Osteoblast (primary cell): ENCODE results near the gene FAM177A1. TPM values are rescaled to one million over a fixed set of nuclear protein-coding genes. Genes with fewer than 3 reads are reported as not detected.
A peak's percentile ranks its signal among the peaks of the same experiment; 100 is the strongest.
"Not testable (repeated sequence)": the region's sequence is repeated elsewhere in the genome, so short reads cannot be mapped to it uniquely, and the experiment has no call there.

Source experiments
- DNase-seq: peaks from one replicate; pipeline ENCODE4 v3.0.0; 2011; ENCODE audit warnings: low spot score, mixed read lengths; ENCODE audit not compliant: insufficient read length; ENCODE audit errors: missing footprints
- H2AFZ ChIP-seq: 2 replicates; pipeline ENCODE4 v1.6.0; 2011; ENCODE audit warnings: mild to moderate bottlenecking, low read length
- H3K27ac ChIP-seq: 2 replicates; pipeline ENCODE4 v1.5.1; 2011; ENCODE audit warnings: mild to moderate bottlenecking, low read depth, low read length, moderate library complexity
- H3K27me3 ChIP-seq: 2 replicates; pipeline ENCODE4 v1.6.0; 2012; ENCODE audit warnings: mild to moderate bottlenecking, control low read depth, inconsistent platforms, low read length, moderate library complexity; ENCODE audit not compliant: insufficient read depth
- H3K36me3 ChIP-seq: 2 replicates; pipeline ENCODE4 v1.5.1; 2011; ENCODE audit warnings: mild to moderate bottlenecking, low read length, control low read depth, moderate library complexity; ENCODE audit not compliant: insufficient read depth
- H3K4me1 ChIP-seq: 2 replicates; pipeline ENCODE4 v1.5.1; 2011; ENCODE audit warnings: mild to moderate bottlenecking, low read length, control low read depth, moderate library complexity; ENCODE audit not compliant: insufficient read depth
- H3K4me2 ChIP-seq: 2 replicates; pipeline ENCODE4 v1.6.0; 2011; ENCODE audit warnings: mild to moderate bottlenecking, low read length; ENCODE audit not compliant: insufficient read depth
- H3K4me3 ChIP-seq: fragments of 200-600 bp; sonication (generic); 3 replicates; pipeline ENCODE4 v1.5.1; 2012; ENCODE audit warnings: mild to moderate bottlenecking, low read length, inconsistent platforms; ENCODE audit not compliant: insufficient read depth
- H3K79me2 ChIP-seq: 2 replicates; pipeline ENCODE4 v1.6.0; 2012; ENCODE audit warnings: mild to moderate bottlenecking, low read length, control low read depth, inconsistent platforms; ENCODE audit not compliant: insufficient read depth
- H3K9me3 ChIP-seq: 2 replicates; pipeline ENCODE4 v1.5.1; 2011; ENCODE audit warnings: low read depth, low read length, control low read depth
- H4K20me1 ChIP-seq: 2 replicates; pipeline ENCODE4 v1.6.0; 2012; ENCODE audit warnings: mild to moderate bottlenecking, low read length, control low read depth; ENCODE audit not compliant: insufficient read depth
- total RNA-seq: library from RNA; depleted of rRNA; stranded (reverse); fragments of >200 nt; gene quantifications from 2 replicates; pipeline ENCODE4 v1.2.3, GENCODE V29; 2012
- TF ChIP-seq, protein P1 (sequence below): IDR thresholded peaks from 2 replicates; pipeline ENCODE4 v1.5.1; 2011; ENCODE audit warnings: mild to moderate bottlenecking, low read depth, low read length, moderate library complexity; ENCODE audit errors: extremely low read depth

Gene FAM177A1
- total RNA-seq, 1 donor: 30.0 TPM

- no peaks in the 10 kb centered on the region for H3K9me3 ChIP-seq
- no peaks in the 10 kb centered on the region for H3K27me3 ChIP-seq
- no peak overlapping the region for H2AFZ ChIP-seq
- TF ChIP-seq, protein P1, sequence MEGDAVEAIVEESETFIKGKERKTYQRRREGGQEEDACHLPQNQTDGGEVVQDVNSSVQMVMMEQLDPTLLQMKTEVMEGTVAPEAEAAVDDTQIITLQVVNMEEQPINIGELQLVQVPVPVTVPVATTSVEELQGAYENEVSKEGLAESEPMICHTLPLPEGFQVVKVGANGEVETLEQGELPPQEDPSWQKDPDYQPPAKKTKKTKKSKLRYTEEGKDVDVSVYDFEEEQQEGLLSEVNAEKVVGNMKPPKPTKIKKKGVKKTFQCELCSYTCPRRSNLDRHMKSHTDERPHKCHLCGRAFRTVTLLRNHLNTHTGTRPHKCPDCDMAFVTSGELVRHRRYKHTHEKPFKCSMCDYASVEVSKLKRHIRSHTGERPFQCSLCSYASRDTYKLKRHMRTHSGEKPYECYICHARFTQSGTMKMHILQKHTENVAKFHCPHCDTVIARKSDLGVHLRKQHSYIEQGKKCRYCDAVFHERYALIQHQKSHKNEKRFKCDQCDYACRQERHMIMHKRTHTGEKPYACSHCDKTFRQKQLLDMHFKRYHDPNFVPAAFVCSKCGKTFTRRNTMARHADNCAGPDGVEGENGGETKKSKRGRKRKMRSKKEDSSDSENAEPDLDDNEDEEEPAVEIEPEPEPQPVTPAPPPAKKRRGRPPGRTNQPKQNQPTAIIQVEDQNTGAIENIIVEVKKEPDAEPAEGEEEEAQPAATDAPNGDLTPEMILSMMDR: no peak
- H3K36me3 ChIP-seq: peaks cover 8% of the 10 kb centered on the region
- peaks cover 14% of the 10 kb centered on the region for H3K4me1 ChIP-seq
- H3K4me3 ChIP-seq: no peak overlapping the region
- no peaks in the 10 kb centered on the region for H4K20me1 ChIP-seq
- DNase-seq: no peak
- no peak overlapping the region for H3K27ac ChIP-seq
- H3K79me2 ChIP-seq: peaks cover 28% of the 10 kb centered on the region
- H3K4me2 ChIP-seq: peak overlapping the region; percentile 95
Measured at GRCh38 chr14:35047976-35048513, 2.0 kb downstream of the FAM177A1 start.

DNA sequence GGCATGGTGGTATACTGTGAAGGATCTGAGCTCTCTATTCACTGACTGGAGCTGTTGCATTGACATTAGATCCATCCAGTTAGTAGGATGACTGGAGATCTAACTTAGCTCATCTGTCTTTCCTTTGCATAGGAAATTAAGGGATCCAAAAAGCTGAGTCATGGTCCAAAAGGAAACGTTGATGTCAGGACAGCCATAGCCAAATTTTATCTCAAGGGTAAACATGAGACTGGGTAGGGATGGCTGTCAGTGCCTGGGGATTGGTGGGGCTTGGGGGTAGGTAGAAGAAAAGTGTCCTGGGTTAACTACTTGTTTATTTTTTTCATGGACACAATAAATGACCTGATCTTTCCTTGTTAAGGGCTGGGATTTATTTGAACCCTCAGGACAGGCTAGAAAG is 4.6 kb downstream of the FAM177A1 start:
- H3K36me3 ChIP-seq: peaks cover 20% of the 10 kb centered on the region
- H3K79me2 ChIP-seq: peaks cover 28% of the 10 kb centered on the region
- TF ChIP-seq, protein P1: no peak
- H3K27me3 ChIP-seq: no peaks in the 10 kb centered on the region
- no peak overlapping the region for H3K4me3 ChIP-seq
- peak; percentile 91 for DNase-seq
- no peaks in the 10 kb centered on the region for H3K9me3 ChIP-seq
- no peak overlapping the region for H3K4me2 ChIP-seq
- H3K27ac ChIP-seq: peak overlapping the region; percentile 47
- no peaks in the 10 kb centered on the region for H4K20me1 ChIP-seq
- H3K4me1 ChIP-seq: peaks cover 14% of the 10 kb centered on the region
- H2AFZ ChIP-seq: no peak overlapping the region

DNA sequence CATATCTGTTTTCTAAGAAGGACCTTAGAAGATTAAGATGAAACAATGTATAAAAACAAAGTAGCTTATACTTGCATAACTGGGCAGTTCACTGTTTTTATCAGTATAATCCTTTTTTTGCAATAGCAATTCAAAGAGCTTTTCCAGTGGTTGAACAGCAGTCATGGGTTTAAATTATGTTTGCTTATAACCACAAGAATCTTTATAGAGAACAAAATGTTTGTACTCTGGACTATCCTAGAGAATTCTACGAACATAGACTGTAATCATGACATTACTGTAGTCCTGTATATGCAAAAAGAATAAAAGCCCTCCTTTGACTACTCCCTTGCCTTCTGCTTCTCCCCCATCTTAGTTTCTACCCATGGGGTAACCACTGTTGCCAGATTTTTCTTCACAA is 5.7 kb downstream of the FAM177A1 start:
- Histone ChIP-seq H3K79me2 (peaks cover 27% of the 10 kb centered on the region), H3K4me1 (peaks cover 14% of the 10 kb centered on the region), H2AFZ (no peak overlapping the region), H4K20me1 (no peaks in the 10 kb centered on the region), H3K27me3 (no peaks in the 10 kb centered on the region), H3K36me3 (peaks cover 24% of the 10 kb centered on the region), H3K27ac (no peak overlapping the region), H3K9me3 (no peaks in the 10 kb centered on the region), H3K4me2 (no peak overlapping the region), H3K4me3 (no peak overlapping the region)
- DNase-seq: no peak
- TF ChIP-seq, protein P1: no peak

DNA sequence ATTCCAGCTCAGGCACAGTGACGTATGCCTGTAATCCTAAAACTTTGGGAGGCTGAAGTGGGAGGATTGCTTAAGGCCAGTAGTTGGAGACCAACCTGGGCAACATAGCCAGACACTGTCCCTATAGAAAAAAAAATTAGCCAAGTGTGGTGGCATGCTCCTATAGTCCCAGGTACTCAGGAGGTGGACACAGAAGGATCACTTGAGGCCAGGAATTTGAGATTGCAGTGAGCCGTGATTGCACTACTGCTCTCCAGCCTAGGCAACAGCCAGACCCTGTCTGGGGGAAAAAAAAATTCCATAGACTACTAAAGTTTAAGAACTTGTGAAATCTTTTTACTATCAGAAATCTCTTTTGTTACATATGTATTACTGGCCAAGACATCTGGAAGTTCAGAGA is 6.6 kb downstream of the FAM177A1 start:
- no peak overlapping the region for H2AFZ ChIP-seq
- peaks cover 10% of the 10 kb centered on the region for H3K4me1 ChIP-seq
- H3K79me2 ChIP-seq: peaks cover 24% of the 10 kb centered on the region
- H4K20me1 ChIP-seq: no peaks in the 10 kb centered on the region
- H3K4me2 ChIP-seq: no peak overlapping the region
- no peak for DNase-seq
- no peak overlapping the region for H3K27ac ChIP-seq
- no peaks in the 10 kb centered on the region for H3K27me3 ChIP-seq
- no peak overlapping the region for H3K4me3 ChIP-seq
- no peaks in the 10 kb centered on the region for H3K9me3 ChIP-seq
- TF ChIP-seq, protein P1: no peak
- peaks cover 25% of the 10 kb centered on the region for H3K36me3 ChIP-seq

- not testable (repeated sequence) for H3K27me3 ChIP-seq, H3K79me2 ChIP-seq, H3K4me2 ChIP-seq, H3K4me3 ChIP-seq, DNase-seq, H3K4me1 ChIP-seq, H3K9me3 ChIP-seq, H3K27ac ChIP-seq, H2AFZ ChIP-seq, H4K20me1 ChIP-seq
- peaks cover 39% of the 10 kb centered on the region for H3K36me3 ChIP-seq
Measured at GRCh38 chr14:35061113-35061791, 15.2 kb downstream of the FAM177A1 start.

DNA sequence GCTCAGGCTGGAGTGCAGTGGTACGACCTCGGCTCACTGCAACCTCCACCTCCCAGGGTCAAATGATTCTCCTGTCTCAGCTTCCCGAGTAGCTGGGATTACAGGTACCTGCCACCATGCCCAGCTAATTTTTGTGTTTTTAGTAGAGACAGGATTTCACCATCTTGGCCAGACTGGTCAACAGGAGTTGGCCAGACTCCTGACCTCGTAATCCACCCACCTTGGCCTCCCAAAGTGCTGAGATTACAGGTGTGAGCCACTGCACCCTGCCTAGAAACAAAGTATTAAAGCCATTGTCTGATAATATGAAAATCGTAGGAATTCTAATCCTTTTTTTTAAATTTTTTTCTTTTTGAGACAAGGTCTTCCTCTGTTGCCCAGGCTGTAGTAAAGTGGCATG is 19.7 kb downstream of the FAM177A1 start:
- not testable (repeated sequence) for H3K27me3 ChIP-seq, H3K4me3 ChIP-seq, H4K20me1 ChIP-seq, DNase-seq, H3K4me1 ChIP-seq, H2AFZ ChIP-seq, H3K79me2 ChIP-seq, H3K4me2 ChIP-seq, H3K9me3 ChIP-seq, H3K27ac ChIP-seq
- H3K36me3 ChIP-seq: peaks cover 27% of the 10 kb centered on the region
